HepG2 (cell line): ENCODE results near the gene SCUBE2. TPM values are rescaled to one million over a fixed set of nuclear protein-coding genes. Genes with fewer than 3 reads are reported as not detected.

Source experiments
- ATAC-seq: fragments of 200-7000 bp; cut with Tn5 transposase; 3 replicates; pipeline ENCODE4 v1.9.1; 2020; ENCODE audit warnings: mild to moderate bottlenecking, moderate library complexity
- BruUV-seq: library from RNA; stranded (reverse); fragments of 400-500 nt; replicated peaks from 2 replicates; lab custom pipeline; 2021; lab: Mats Ljungman, UMichigan
- CTCF ChIA-PET: fragments of 300-600 bp; formaldehyde crosslinking; extraction: SDS; loops from one replicate; lab custom pipeline; 2021; ENCODE audit warnings: low total read pairs, inconsistent platforms, low intra/inter-chr PET ratio; lab: Yijun Ruan, JAX
- POLR2A ChIA-PET: fragments of 350-600 bp; sonication (Branson Sonifier 250); formaldehyde crosslinking; loops from one replicate; lab custom pipeline; 2020; ENCODE audit warnings: antibody characterized with exemption, inconsistent platforms; lab: Yijun Ruan, JAX
- DNase-seq: peaks from one replicate; pipeline ENCODE4 v3.0.0-alpha.2; 2015; ENCODE audit warnings: low spot score
- FAIRE-seq: peaks from 3 replicates; lab custom pipeline; 2011; peaks lifted over from hg19 to GRCh38; lab: Jason Lieb, UNC
- H2AFZ ChIP-seq: one replicate; pipeline ENCODE4 v1.6.1; 2011; ENCODE audit warnings: low read length, inconsistent platforms
- H3K27ac ChIP-seq: fragments of 300-600 bp; 3 replicates; pipeline ENCODE4 v1.8.0; 2011; ENCODE audit warnings: mixed run types, mild to moderate bottlenecking, mixed read lengths, low read length, inconsistent platforms; ENCODE audit not compliant: insufficient read depth; ENCODE audit errors: extremely low read length
- H3K27me3 ChIP-seq, 2 experiments: fragments of 200-600 bp in 1 of 2; 2 replicates in 1 of 2; 3 replicates in 1 of 2; pipeline versions ENCODE4 v1.6.0 to v1.8.0; 2011; ENCODE audit warnings: low read length in 2 of 2, mild to moderate bottlenecking in 2 of 2, moderate library complexity in 2 of 2, inconsistent platforms in 1 of 2; ENCODE audit not compliant: insufficient read depth in 2 of 2, control insufficient read depth in 1 of 2
- H3K36me3 ChIP-seq, 2 experiments: fragments of 200-600 bp in 1 of 2; replicated peaks in 1 of 2; 2 replicates in 1 of 2; 3 replicates in 1 of 2; pipeline versions ENCODE4 v1.5.1 to v1.8.0; 2011; ENCODE audit warnings: low read length in 2 of 2, inconsistent platforms in 1 of 2; ENCODE audit not compliant: insufficient read depth in 2 of 2, control insufficient read depth in 1 of 2
- H3K4me1 ChIP-seq: 2 replicates; pipeline ENCODE4 v1.5.1; 2012; ENCODE audit warnings: low read length, inconsistent platforms; ENCODE audit not compliant: insufficient read depth
- H3K4me2 ChIP-seq: 2 replicates; pipeline ENCODE4 v1.6.0; 2011; ENCODE audit warnings: low read depth, low read length, inconsistent platforms
- H3K4me3 ChIP-seq, 3 experiments: fragments of 200-600 bp in 1 of 3; sonication (generic), shearing (Covaris generic) in 1 of 3; replicated peaks in 1 of 3; 2 replicates each; pipeline ENCODE4 v1.5.1; 2011 to 2016; ENCODE audit warnings: low read length in 3 of 3, inconsistent platforms in 2 of 3, low read depth in 2 of 3, mild to moderate bottlenecking in 2 of 3, control low read depth in 1 of 3, mixed read lengths in 1 of 3; ENCODE audit not compliant: insufficient read depth in 1 of 3
- H3K79me2 ChIP-seq: one replicate; pipeline ENCODE4 v1.6.1; 2011; ENCODE audit warnings: low read length, inconsistent platforms; ENCODE audit not compliant: insufficient read depth
- H3K9ac ChIP-seq: 2 replicates; pipeline ENCODE4 v1.6.0; 2011; ENCODE audit warnings: mild to moderate bottlenecking, low read depth, low read length, inconsistent platforms; ENCODE audit not compliant: insufficient read depth
- H3K9me3 ChIP-seq: 2 replicates; pipeline ENCODE4 v1.5.1; 2012; ENCODE audit warnings: mild to moderate bottlenecking, low read length
- H4K20me1 ChIP-seq: 2 replicates; pipeline ENCODE4 v1.6.0; 2011; ENCODE audit warnings: inconsistent platforms, mild to moderate bottlenecking, low read length, moderate library complexity; ENCODE audit not compliant: insufficient read depth
- HHEX ChIP-seq: IDR thresholded peaks from 2 replicates; pipeline ENCODE4 v1.6.1; 2016; ENCODE audit warnings: control low read depth
- HNF1B ChIP-seq: sonication (generic); formaldehyde crosslinking; IDR thresholded peaks from 2 replicates; pipeline ENCODE4 v1.5.1; 2020; ENCODE audit warnings: mild to moderate bottlenecking, moderate library complexity, missing genetic modification reagents
- ISX ChIP-seq: sonication (generic); formaldehyde crosslinking; conservative IDR thresholded peaks from 2 replicates; pipeline ENCODE4 v1.5.0; 2020; ENCODE audit warnings: missing genetic modification reagents
- MNT ChIP-seq: fragments of 450-650 bp; IDR thresholded peaks from 2 replicates; pipeline ENCODE4 v1.6.1; 2016
- SMC3 ChIP-seq: IDR thresholded peaks from 2 replicates; pipeline ENCODE4 v1.6.1; 2011; ENCODE audit warnings: low read length, improper control_type of control experiment
- STAG1 ChIP-seq: sonication (generic); formaldehyde crosslinking; IDR thresholded peaks from 2 replicates; pipeline ENCODE4 v1.4.0; 2020; ENCODE audit warnings: missing genetic modification reagents
- XRCC5 ChIP-seq: fragments of 200-400 bp; formaldehyde crosslinking; optimal IDR thresholded peaks from 2 replicates; pipeline ENCODE3; 2017; ENCODE audit warnings: mild to moderate bottlenecking, low read length
- ZNF770 ChIP-seq: sonication (generic); formaldehyde crosslinking; IDR thresholded peaks from 2 replicates; pipeline ENCODE4 v1.5.0; 2020; ENCODE audit warnings: mild to moderate bottlenecking, missing genetic modification reagents
- ZNF775 ChIP-seq: sonication (generic); formaldehyde crosslinking; IDR thresholded peaks from 2 replicates; pipeline ENCODE4 v1.4.0; 2020; ENCODE audit warnings: missing genetic modification reagents, mild to moderate bottlenecking, moderate library complexity, borderline replicate concordance
- ZUFSP ChIP-seq: sonication (generic); formaldehyde crosslinking; IDR thresholded peaks from 2 replicates; pipeline ENCODE4 v1.9.0; 2021; ENCODE audit warnings: missing genetic modification reagents, mild to moderate bottlenecking, borderline replicate concordance
- WGBS: methylation state at CpG from one replicate; pipeline ENCODE4 v1.1.6; 2017; ENCODE audit warnings: low lambda C conversion rate; 5-methylcytosine and 5-hydroxymethylcytosine counted together
- in situ Hi-C: cut with HindIII; loops from 2 replicates; pipeline ENCODE4 v1.10.0; 2017; ENCODE audit warnings: low pct_unique_long_range_greater_than_20kb; ENCODE audit not compliant: extremely low pct_ligation_motif_present
- intact Hi-C: fragments of 100-400 bp; cut with micrococcal nuclease; formaldehyde crosslinking; loops from one replicate; pipeline ENCODE4 v1.10.0; 2022; ENCODE audit not compliant: unreplicated experiment
- polyA plus RNA-seq, 8 experiments: library from polyadenylated mRNA; depleted of rRNA in 3 of 8; stranded (reverse) in 7 of 8; unstranded in 1 of 8; fragments of >200 nt; fragmentation: Illumina TruSeq in 4 of 8; extraction: Trizol in 4 of 8; gene quantifications; 2 replicates each; pipeline versions ENCODE4 v1.2.1 to v1.2.3, GENCODE V29; 2011 to 2016; ENCODE audit warnings: low read depth in 4 of 8, missing spikeins in 1 of 8, mixed read lengths in 1 of 8; ENCODE audit not compliant: insufficient read depth in 1 of 8
- total RNA-seq, 5 experiments: library from RNA; depleted of rRNA; stranded (reverse); fragments of >200 nt; fragmentation: Illumina TruSeq; extraction: Trizol; gene quantifications; 2 replicates each; pipeline ENCODE4 v1.2.3, GENCODE V29; 2016; ENCODE audit warnings: low read depth in 1 of 5
- TF ChIP-seq, protein P1 (sequence below): sonication (generic); formaldehyde crosslinking; IDR thresholded peaks from 2 replicates; pipeline ENCODE4 v1.5.0; 2020; ENCODE audit warnings: mild to moderate bottlenecking, missing genetic modification reagents, moderate library complexity

Gene SCUBE2
- total and polyA plus RNA-seq, 2 of the 13 experiments (the other 11 are each of a cell fraction or from before 2014, with no cell fraction given), result 0.09 TPM; not detected in 1

DNA sequence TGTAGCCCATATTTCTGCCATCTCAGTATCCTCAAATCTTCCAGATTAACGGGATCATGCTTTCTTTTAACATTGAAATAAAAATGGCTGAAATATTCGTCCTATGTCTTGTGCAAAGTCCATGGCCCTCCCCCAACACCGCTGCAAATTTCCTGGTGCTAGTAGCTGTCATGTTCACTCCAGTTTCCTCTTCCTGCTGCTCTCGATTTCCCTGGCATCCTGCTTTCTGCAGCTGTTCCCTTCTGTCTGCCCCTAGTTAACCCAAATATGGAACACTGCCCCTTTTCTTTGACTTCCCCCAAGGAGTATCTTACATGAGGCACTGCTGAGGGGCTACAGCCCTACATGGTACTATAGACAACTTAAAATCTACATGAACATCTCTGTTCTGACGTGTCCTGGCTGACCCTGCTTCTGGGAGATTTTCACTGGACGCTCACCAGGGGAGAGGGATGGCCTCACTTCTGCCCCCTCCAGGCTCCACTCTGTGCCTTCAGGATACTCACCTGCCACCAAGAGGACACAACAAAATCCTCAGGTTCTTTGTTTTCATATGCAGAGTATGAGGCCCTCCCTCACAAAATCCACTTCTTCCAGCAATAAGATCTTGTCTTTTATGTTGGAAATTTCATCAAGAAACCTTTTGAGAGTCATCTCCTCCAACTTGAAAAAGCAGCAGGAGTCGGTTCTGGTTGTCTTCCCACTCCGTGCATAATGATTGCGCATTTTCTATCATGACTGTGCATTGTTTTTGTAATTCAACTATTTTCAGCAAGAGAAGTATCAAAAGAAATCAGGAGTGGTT lies 29.5 kb upstream of the SCUBE2 start:
- DNase-seq (no peak), FAIRE-seq (peak; percentile 21), ATAC-seq (peak; percentile 98)
- ChIA-PET CTCF (interaction anchor here (1.7 kb wide), 1 partner anchor 105 kb away, joined by 6 read pairs; no protein-coding TSS in a partner anchor), POLR2A (no interaction called here)
- H3K36me3 ChIP-seq, result no peaks in the 10 kb centered on the region
- 52% methylated on average over 9 of the region's 9 CpGs for WGBS
- no peaks in the 10 kb centered on the region for H3K27me3 ChIP-seq
- intact Hi-C loops, result no loop called here
- H3K4me1 ChIP-seq, result no peaks in the 10 kb centered on the region
- H3K4me3 ChIP-seq, result no peak overlapping the region
- H3K9ac ChIP-seq, result no peak overlapping the region
- H3K27ac ChIP-seq, result no peak overlapping the region
- BruUV-seq, result no TSS peak
- peak overlapping the region; percentile 44 for H3K4me2 ChIP-seq
- H4K20me1 ChIP-seq, result no peaks in the 10 kb centered on the region
- H3K9me3 ChIP-seq, result no peaks in the 10 kb centered on the region
- H3K79me2 ChIP-seq, result no peaks in the 10 kb centered on the region
- in situ Hi-C loops, result no loop called here
- no peak overlapping the region for H2AFZ ChIP-seq
- peak; percentile 49 for TF ChIP-seq STAG1 (CRISPR knock-in tag)
- no peak for TF ChIP-seq ZNF770 (CRISPR knock-in tag)
- peak; percentile 60 for TF ChIP-seq SMC3
- TF ChIP-seq HNF1B (CRISPR knock-in tag), result 0 out of 2 replicates have a peak, but pooled peaks have one; percentile 23
- TF ChIP-seq ISX, result no peak
- peak; percentile 26 for TF ChIP-seq XRCC5
- no peak for TF ChIP-seq MNT
- no peak for TF ChIP-seq ZUFSP (CRISPR knock-in tag)
- TF ChIP-seq HHEX (CRISPR knock-in tag), result no peak
- TF ChIP-seq, protein P1, sequence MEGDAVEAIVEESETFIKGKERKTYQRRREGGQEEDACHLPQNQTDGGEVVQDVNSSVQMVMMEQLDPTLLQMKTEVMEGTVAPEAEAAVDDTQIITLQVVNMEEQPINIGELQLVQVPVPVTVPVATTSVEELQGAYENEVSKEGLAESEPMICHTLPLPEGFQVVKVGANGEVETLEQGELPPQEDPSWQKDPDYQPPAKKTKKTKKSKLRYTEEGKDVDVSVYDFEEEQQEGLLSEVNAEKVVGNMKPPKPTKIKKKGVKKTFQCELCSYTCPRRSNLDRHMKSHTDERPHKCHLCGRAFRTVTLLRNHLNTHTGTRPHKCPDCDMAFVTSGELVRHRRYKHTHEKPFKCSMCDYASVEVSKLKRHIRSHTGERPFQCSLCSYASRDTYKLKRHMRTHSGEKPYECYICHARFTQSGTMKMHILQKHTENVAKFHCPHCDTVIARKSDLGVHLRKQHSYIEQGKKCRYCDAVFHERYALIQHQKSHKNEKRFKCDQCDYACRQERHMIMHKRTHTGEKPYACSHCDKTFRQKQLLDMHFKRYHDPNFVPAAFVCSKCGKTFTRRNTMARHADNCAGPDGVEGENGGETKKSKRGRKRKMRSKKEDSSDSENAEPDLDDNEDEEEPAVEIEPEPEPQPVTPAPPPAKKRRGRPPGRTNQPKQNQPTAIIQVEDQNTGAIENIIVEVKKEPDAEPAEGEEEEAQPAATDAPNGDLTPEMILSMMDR (CRISPR knock-in tag), result peak; percentile 63
- TF ChIP-seq ZNF775, result no peak
